Bronchial epithelial cell (primary cell): ENCODE data around the gene PPM1J. TPM values are rescaled to one million over a fixed set of nuclear protein-coding genes. Genes with fewer than 3 reads are reported as not detected.

Experiments
- DNase-seq: peaks from one replicate; pipeline ENCODE4 v3.0.0-alpha.2; 2010; ENCODE audit warnings: low read depth
- FAIRE-seq: peaks from 2 replicates; lab custom pipeline; 2011; peaks lifted over from hg19 to GRCh38; lab: Jason Lieb, UNC
- H3K27me3 ChIP-seq: 2 replicates; pipeline ENCODE4 v1.5.1; 2011; ENCODE audit warnings: low read length; ENCODE audit not compliant: control insufficient read depth, insufficient read depth
- H3K36me3 ChIP-seq: 2 replicates; pipeline ENCODE4 v1.5.1; 2011; ENCODE audit warnings: low read length; ENCODE audit not compliant: control insufficient read depth, insufficient read depth
- H3K4me3 ChIP-seq: 2 replicates; pipeline ENCODE4 v1.5.1; 2011; ENCODE audit warnings: mild to moderate bottlenecking, low read depth, low read length, control low read depth
- total RNA-seq: library from RNA; depleted of rRNA; stranded (reverse); fragments of >200 nt; gene quantifications from 2 replicates; pipeline ENCODE4 v1.2.1, GENCODE V29; 2014
- TF ChIP-seq, protein P1 (sequence below): IDR thresholded peaks from 2 replicates; pipeline ENCODE4 v1.5.1; 2011; ENCODE audit warnings: mild to moderate bottlenecking, moderate library complexity, low read length, control low read depth, inconsistent platforms; ENCODE audit not compliant: insufficient read depth, severe bottlenecking

PPM1J gene
- total RNA-seq, 1 donor from 2014 or later: 4.5 TPM

GRCh38 chr1:112703706-112704105 lies 11.4 kb downstream of the PPM1J start:
- no peaks in the 10 kb centered on the region for H3K27me3 ChIP-seq
- TF ChIP-seq, protein P1, sequence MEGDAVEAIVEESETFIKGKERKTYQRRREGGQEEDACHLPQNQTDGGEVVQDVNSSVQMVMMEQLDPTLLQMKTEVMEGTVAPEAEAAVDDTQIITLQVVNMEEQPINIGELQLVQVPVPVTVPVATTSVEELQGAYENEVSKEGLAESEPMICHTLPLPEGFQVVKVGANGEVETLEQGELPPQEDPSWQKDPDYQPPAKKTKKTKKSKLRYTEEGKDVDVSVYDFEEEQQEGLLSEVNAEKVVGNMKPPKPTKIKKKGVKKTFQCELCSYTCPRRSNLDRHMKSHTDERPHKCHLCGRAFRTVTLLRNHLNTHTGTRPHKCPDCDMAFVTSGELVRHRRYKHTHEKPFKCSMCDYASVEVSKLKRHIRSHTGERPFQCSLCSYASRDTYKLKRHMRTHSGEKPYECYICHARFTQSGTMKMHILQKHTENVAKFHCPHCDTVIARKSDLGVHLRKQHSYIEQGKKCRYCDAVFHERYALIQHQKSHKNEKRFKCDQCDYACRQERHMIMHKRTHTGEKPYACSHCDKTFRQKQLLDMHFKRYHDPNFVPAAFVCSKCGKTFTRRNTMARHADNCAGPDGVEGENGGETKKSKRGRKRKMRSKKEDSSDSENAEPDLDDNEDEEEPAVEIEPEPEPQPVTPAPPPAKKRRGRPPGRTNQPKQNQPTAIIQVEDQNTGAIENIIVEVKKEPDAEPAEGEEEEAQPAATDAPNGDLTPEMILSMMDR: no peak
- H3K4me3 ChIP-seq: no peak overlapping the region
- no peak for FAIRE-seq
- DNase-seq: no peak
- peaks cover 25% of the 10 kb centered on the region for H3K36me3 ChIP-seq

GRCh38 chr1:112702420-112703261 lies 12.5 kb downstream of the PPM1J start:
- H3K36me3 ChIP-seq: peaks cover 31% of the 10 kb centered on the region
- no peak for DNase-seq
- no peak for FAIRE-seq

DNA sequence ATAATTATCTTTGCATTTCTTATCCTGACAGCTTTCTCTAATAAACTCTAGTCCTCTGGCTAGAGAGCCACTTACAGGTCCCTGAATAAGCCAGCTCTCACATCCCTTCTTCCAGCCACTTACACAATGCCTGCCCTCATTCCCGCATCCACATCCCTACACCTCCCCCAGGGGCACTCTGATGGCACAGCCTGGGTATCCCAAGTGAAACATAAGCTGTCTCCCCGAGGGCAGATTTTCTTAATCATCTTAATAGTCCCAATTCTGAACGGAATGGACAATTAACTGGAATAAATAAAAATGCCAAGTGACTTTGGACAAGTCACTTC lies 13.1 kb downstream of the PPM1J start:
- no peak overlapping the region for H3K4me3 ChIP-seq
- no peak for DNase-seq
- TF ChIP-seq, protein P1: no peak
- no peaks in the 10 kb centered on the region for H3K27me3 ChIP-seq
- peaks cover 31% of the 10 kb centered on the region for H3K36me3 ChIP-seq
- FAIRE-seq: no peak

More at GRCh38 chr1:112702420-112703261, 12.5 kb downstream of the PPM1J start:
- TF ChIP-seq, protein P1: no peak
- no peak overlapping the region for H3K4me3 ChIP-seq
- no peaks in the 10 kb centered on the region for H3K27me3 ChIP-seq

DNA sequence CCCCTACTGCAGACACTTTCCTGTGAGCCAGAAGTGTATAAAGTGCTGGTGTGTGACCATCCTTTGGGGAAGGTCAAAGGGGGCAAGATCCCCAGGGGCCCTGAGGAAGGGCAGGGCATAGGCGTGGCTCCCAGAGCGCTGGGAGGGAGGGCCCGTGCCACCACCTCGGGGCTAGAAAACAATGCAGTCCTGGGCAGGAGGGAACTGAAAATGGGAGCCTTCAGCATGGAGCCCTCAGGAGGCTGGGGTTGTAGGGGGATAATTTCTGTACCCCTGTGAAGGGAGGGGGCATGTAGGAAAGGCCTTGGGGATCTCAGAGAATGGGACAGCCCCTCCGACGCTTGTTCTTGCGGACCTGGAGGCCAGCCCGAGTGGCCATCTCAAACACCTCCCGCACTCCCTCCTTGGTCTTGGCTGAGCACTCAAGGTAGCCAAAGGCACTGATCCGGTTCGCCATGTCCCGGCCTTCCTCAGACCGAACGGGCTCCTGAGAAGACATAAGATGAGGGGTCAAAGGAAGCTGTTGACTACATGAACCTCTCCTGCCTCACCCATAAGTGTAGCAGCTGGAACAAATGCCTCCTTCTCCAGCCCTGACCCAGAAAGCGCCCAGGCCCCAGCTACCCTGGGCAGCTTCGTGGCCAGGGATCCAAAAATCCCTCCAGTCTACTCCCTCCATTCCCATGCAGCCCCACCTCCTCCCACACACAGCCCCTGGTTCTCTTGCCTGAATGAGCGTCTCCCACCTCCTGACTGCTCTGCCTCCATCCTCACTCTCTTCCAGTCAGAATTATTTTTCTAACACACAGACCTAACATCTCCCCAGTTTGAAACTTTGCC lies 13.7 kb downstream of the PPM1J start:
- Histone ChIP-seq H3K4me3 (no peak overlapping the region), H3K36me3 (peaks cover 36% of the 10 kb centered on the region)
- no peak for FAIRE-seq

DNA sequence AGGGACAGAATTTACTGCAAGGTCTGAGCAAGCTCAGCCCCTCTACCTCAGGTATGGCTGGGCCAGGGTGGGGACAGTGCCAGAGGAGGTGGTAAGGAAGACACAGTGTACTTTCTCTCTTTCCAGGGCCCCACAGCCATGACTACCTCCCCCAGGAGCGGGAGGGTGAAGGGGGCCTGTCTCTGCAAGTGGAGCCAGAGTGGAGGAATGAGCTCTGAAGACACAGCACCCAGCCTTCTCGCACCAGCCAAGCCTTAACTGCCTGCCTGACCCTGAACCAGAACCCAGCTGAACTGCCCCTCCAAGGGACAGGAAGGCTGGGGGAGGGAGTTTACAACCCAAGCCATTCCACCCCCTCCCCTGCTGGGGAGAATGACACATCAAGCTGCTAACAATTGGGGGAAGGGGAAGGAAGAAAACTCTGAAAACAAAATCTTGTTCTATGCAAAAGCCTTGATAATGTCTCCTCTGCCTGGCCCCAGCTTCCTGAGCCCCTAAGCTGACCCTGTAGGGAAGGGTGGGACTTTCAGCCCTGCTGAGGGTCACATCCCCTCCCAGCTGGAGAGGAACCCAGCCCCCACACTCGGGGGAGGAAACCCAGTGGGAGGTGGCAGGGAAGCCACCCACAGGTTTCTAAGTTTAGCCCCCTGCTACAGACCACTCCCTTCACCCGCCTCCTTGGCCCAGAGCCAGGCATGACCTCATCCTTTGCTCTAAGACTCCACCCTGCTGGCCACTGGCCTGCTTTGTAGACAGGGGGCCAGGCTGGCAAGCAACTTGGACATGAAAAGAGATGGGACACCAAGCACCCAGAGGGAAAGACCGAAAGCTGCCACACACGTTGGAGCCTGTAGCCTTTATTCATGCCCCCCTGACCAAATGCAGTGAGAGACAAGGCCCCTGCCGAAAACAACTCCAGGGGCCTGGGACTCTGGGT lies 14.6 kb downstream of the PPM1J start:
- TF ChIP-seq, protein P1: peak; percentile 6
- H3K4me3 ChIP-seq: no peak overlapping the region
- no peak for FAIRE-seq

More for the DNA sequence above, 13.7 kb downstream of the PPM1J start:
- TF ChIP-seq, protein P1: no peak
- no peaks in the 10 kb centered on the region for H3K27me3 ChIP-seq
- DNase-seq: no peak

More for the DNA sequence above, 14.6 kb downstream of the PPM1J start:
- Histone ChIP-seq H3K36me3 (peaks cover 39% of the 10 kb centered on the region), H3K27me3 (no peaks in the 10 kb centered on the region)
- peak; percentile 86 for DNase-seq
